ENCODE results near the gene KANSL1. TPM values are rescaled to one million over a fixed set of nuclear protein-coding genes. Genes with fewer than 3 reads are reported as not detected.

Gene KANSL1
- total and polyA plus RNA-seq, 10 of the 15 experiments (the other 5 are each of a cell fraction or from before 2014, with no cell fraction given), result 4.7 to 60.6 (median 28.0) TPM

GRCh38 chr17:46141645-46142044 is 51.6 kb downstream of the KANSL1 start (continued):
- TF ChIP-seq NFXL1 (IDR thresholded peaks at IDR 0.05; ENCODE audit: borderline replicate concordance) (no peak), IKZF1 (conservative IDR thresholded peaks at IDR 0.05) (0 out of 2 replicates have a peak, but pooled peaks have one; percentile 23), FOXM1 (IDR thresholded peaks at IDR 0.05; ENCODE audit: low read depth, low read length) (no peak), IKZF2 (IDR thresholded peaks at IDR 0.05) (peak; percentile 30 to 35; a peak in 2 of 4 replicates), ZNF274 (IDR thresholded peaks at IDR 0.05; ENCODE audit: insufficient read depth, insufficient read length) (no peak), MTA2 (IDR thresholded peaks at IDR 0.05; ENCODE audit: low read depth) (no peak), EED (IDR thresholded peaks at IDR 0.05; ENCODE audit: low read depth) (0 out of 2 replicates have a peak, but pooled peaks have one; percentile 21), ZNF687 (IDR thresholded peaks at IDR 0.05) (no peak), MAX (IDR thresholded peaks at IDR 0.05; ENCODE audit: low read depth, low read length) (no peak), WRNIP1 (IDR thresholded peaks at IDR 0.05; ENCODE audit: borderline replicate concordance, low read depth, low read length) (no peak), ATF2 (IDR thresholded peaks at IDR 0.05; ENCODE audit: low read length) (no peak), CBX3 (IDR thresholded peaks at IDR 0.05; ENCODE audit: borderline replicate concordance, low read depth) (no peak), ELK1 (IDR thresholded peaks at IDR 0.05; ENCODE audit: low read depth, low read length) (no peak), E2F8 (IDR thresholded peaks at IDR 0.05; ENCODE audit: low read depth, partially characterized antibody) (no peak), SRF (IDR thresholded peaks at IDR 0.05; ENCODE audit: low read depth in 2 of 2, low read length in 2 of 2) (no peak), TCF7 (IDR thresholded peaks at IDR 0.05; ENCODE audit: borderline replicate concordance) (no peak), RUNX3 (IDR thresholded peaks at IDR 0.05; ENCODE audit: low read length) (0 out of 2 replicates have a peak, but pooled peaks have one; percentile 22), PBX3 (IDR thresholded peaks at IDR 0.05; ENCODE audit: insufficient replicate concordance, low read depth, low read length) (no peak)
